Endothelial cell of umbilical vein (primary cell): ENCODE data around the gene RNF168. TPM values are rescaled to one million over a fixed set of nuclear protein-coding genes. Genes with fewer than 3 reads are reported as not detected.

Source experiments
- BruUV-seq: library from RNA; stranded (reverse); fragments of 400-500 nt; replicated peaks from 2 replicates; lab custom pipeline; 2021; lab: Mats Ljungman, UMichigan
- CTCF ChIA-PET: fragments of 300-600, 350-600 bp; sonication (Branson Sonifier 250); formaldehyde crosslinking; loops from one replicate; lab custom pipeline; 2021; ENCODE audit warnings: antibody characterized with exemption, inconsistent platforms; lab: Charles Lee
- POLR2A ChIA-PET: fragments of 300-600, 350-600 bp; sonication (Branson Sonifier 250); formaldehyde crosslinking; loops from one replicate; lab custom pipeline; 2021; ENCODE audit warnings: antibody characterized with exemption, inconsistent platforms; lab: Charles Lee
- DNase-seq: peaks from one replicate; pipeline ENCODE4 v3.0.0-alpha.2; 2011; ENCODE audit warnings: low read depth, low spot score
- FAIRE-seq: peaks from 2 replicates; lab custom pipeline; 2011; peaks lifted over from hg19 to GRCh38; lab: Jason Lieb, UNC
- H2AFZ ChIP-seq: 2 replicates; pipeline ENCODE4 v1.6.0; 2012; ENCODE audit warnings: low read depth, low read length, control low read depth, inconsistent platforms
- H3K27ac ChIP-seq: 2 replicates; pipeline ENCODE4 v1.5.1; 2011; ENCODE audit warnings: low read depth, mild to moderate bottlenecking, control low read depth, low read length, moderate library complexity; ENCODE audit not compliant: insufficient read depth
- H3K27me3 ChIP-seq, 2 experiments: 2 replicates each; pipeline versions ENCODE4 v1.6.0 to v1.6.1; 2011; ENCODE audit warnings: low read length in 2 of 2, mixed read lengths in 1 of 2; ENCODE audit not compliant: control insufficient read depth in 2 of 2, insufficient read depth in 2 of 2
- H3K36me3 ChIP-seq, 2 experiments: 2 replicates in 1 of 2; 3 replicates in 1 of 2; pipeline ENCODE4 v1.5.1; 2011; ENCODE audit warnings: low read length in 2 of 2, mild to moderate bottlenecking in 1 of 2, moderate library complexity in 1 of 2; ENCODE audit not compliant: control insufficient read depth in 2 of 2, insufficient read depth in 2 of 2; ENCODE audit errors: extremely low read depth in 1 of 2
- H3K4me1 ChIP-seq: 3 replicates; pipeline ENCODE4 v1.5.1; 2011; ENCODE audit warnings: mild to moderate bottlenecking, low read length; ENCODE audit not compliant: control insufficient read depth, insufficient read depth; ENCODE audit errors: extremely low read depth
- H3K4me2 ChIP-seq: 2 replicates; pipeline ENCODE4 v1.6.1; 2011; ENCODE audit warnings: low read length, control low read depth, mixed read lengths; ENCODE audit not compliant: insufficient read depth
- H3K4me3 ChIP-seq, 3 experiments: fragments of 200-600 bp in 1 of 3; sonication (generic), shearing (Covaris generic) in 1 of 3; replicated peaks in 1 of 3; 2 replicates each; pipeline ENCODE4 v1.5.1; 2011 to 2016; ENCODE audit warnings: control low read depth in 3 of 3, low read length in 3 of 3, mild to moderate bottlenecking in 2 of 3, inconsistent platforms in 1 of 3, low read depth in 1 of 3, moderate library complexity in 1 of 3; ENCODE audit not compliant: insufficient read depth in 1 of 3
- H3K79me2 ChIP-seq: 2 replicates; pipeline ENCODE4 v1.6.0; 2012; ENCODE audit warnings: low read length, inconsistent platforms; ENCODE audit not compliant: control insufficient read depth, insufficient read depth
- H3K9ac ChIP-seq: replicated peaks from 2 replicates; pipeline ENCODE3; 2011; ENCODE audit warnings: low read length, control low read depth; ENCODE audit not compliant: insufficient read depth; ENCODE audit errors: extremely low read depth
- H3K9me1 ChIP-seq: replicated peaks from 3 replicates; pipeline ENCODE4 v1.6.0; 2011; ENCODE audit warnings: mild to moderate bottlenecking, low read length; ENCODE audit not compliant: control insufficient read depth, insufficient read depth; ENCODE audit errors: extremely low read depth
- H3K9me3 ChIP-seq: replicated peaks from 2 replicates; pipeline ENCODE4 v1.5.1; 2012; ENCODE audit warnings: low read length, inconsistent platforms; ENCODE audit not compliant: control insufficient read depth, insufficient read depth
- H4K20me1 ChIP-seq: replicated peaks from 2 replicates; pipeline ENCODE3; 2011; ENCODE audit warnings: mild to moderate bottlenecking, low read length; ENCODE audit not compliant: control insufficient read depth, insufficient read depth; ENCODE audit errors: extremely low read depth
- EZH2 ChIP-seq: IDR thresholded peaks from 2 replicates; pipeline ENCODE4 v1.6.1; 2012; ENCODE audit warnings: borderline replicate concordance, low read depth, mild to moderate bottlenecking, moderate library complexity, low read length, inconsistent platforms; ENCODE audit not compliant: severe bottlenecking
- FOS ChIP-seq: IDR thresholded peaks from 2 replicates; pipeline ENCODE4 v1.6.1; 2011; ENCODE audit warnings: mild to moderate bottlenecking, low read length, moderate library complexity, borderline replicate concordance; ENCODE audit not compliant: insufficient read depth
- GATA2 ChIP-seq: IDR thresholded peaks from 2 replicates; pipeline ENCODE4 v1.7.0; 2011; ENCODE audit warnings: low read depth, mild to moderate bottlenecking, moderate library complexity, mixed read lengths, low read length; ENCODE audit not compliant: insufficient read length, insufficient read depth
- JUN ChIP-seq: IDR thresholded peaks from 2 replicates; pipeline ENCODE4 v1.6.1; 2011; ENCODE audit warnings: borderline replicate concordance, low read depth; ENCODE audit not compliant: insufficient read length, insufficient read depth
- MYC ChIP-seq: IDR thresholded peaks from one replicate; pipeline ENCODE4 v1.6.1; 2011; ENCODE audit warnings: mild to moderate bottlenecking, low read depth, low read length
- POLR2A ChIP-seq: IDR thresholded peaks from 2 replicates; pipeline ENCODE4 v1.6.1; 2012; ENCODE audit warnings: low read depth, mild to moderate bottlenecking, control low read depth, low read length
- POLR2AphosphoS5 ChIP-seq: IDR thresholded peaks from 2 replicates; pipeline ENCODE4 v1.6.1; 2012; ENCODE audit warnings: low read depth, mild to moderate bottlenecking, control low read depth, low read length, moderate library complexity; ENCODE audit not compliant: insufficient read depth
- dilution Hi-C: fragments of 300-500 bp; cut with MboI; formaldehyde crosslinking; loops from one replicate; pipeline ENCODE4 v1.15.0; 2019; ENCODE audit warnings: low sequenced_read_pairs; ENCODE audit not compliant: extremely low pct_ligation_motif_present
- intact Hi-C: fragments of 100-400 bp; cut with micrococcal nuclease; formaldehyde crosslinking; loops from one replicate; pipeline ENCODE4 v1.10.0; 2022
- polyA plus RNA-seq, 4 experiments: library from polyadenylated mRNA; depleted of rRNA in 3 of 4; stranded (reverse) in 3 of 4; unstranded in 1 of 4; fragments of >200 nt; gene quantifications; 2 replicates each; pipeline versions ENCODE4 v1.2.1 to v1.2.3, GENCODE V29; 2011 to 2012; ENCODE audit warnings: missing spikeins in 1 of 4
- total RNA-seq: library from RNA; stranded (reverse); gene quantifications from 2 replicates; pipeline ENCODE4 v1.2.3, GENCODE V29; 2021
- TF ChIP-seq, protein P1 (sequence below), 2 donors: IDR thresholded peaks; 1 replicate in 1 of 2; 2 replicates in 1 of 2; pipeline ENCODE4 v1.5.1; 2011; ENCODE audit warnings: low read length in 2 of 2, mild to moderate bottlenecking in 2 of 2, moderate library complexity in 2 of 2, control low read depth in 1 of 2, inconsistent platforms in 1 of 2, low read depth in 1 of 2; ENCODE audit not compliant: insufficient read depth in 1 of 2; ENCODE audit errors: extremely low read depth in 1 of 2
- TF ChIP-seq, protein P2 (sequence below): IDR thresholded peaks from 2 replicates; pipeline ENCODE4 v1.6.1; 2011; ENCODE audit not compliant: insufficient read depth, insufficient read length

The RNF168 gene
- total and polyA plus RNA-seq, 2 donors (not counting 3 experiments of a cell fraction or from before 2014, with no cell fraction given) = 4.0 to 32.9 TPM

DNA sequence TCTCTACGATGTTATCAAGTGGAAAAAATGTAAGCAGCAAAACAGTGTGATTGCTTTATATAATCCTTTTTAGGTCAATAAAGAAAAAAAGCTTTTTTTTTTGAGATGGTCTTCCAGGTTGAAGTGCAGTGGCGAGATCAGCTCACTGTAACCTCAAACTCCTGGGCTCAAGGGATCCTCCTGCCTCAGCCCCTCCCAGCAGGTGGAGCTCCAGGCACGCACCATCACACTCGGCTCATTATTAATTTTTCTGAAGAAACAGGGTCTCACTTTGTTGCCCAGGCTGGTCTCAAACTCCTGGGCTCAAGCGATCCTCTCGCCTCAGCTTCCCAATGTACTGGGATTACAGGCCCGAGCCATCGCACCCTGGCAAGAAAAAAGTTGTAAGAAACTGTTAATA is 17.3 kb downstream of the RNF168 start:
- Histone ChIP-seq H2AFZ (no peak overlapping the region), H3K9ac (no peak overlapping the region), H3K4me1 (no peaks in the 10 kb centered on the region), H3K79me2 (peaks cover 30% of the 10 kb centered on the region), H3K4me2 (no peak overlapping the region), H3K4me3 (no peak overlapping the region), H3K27ac (no peak overlapping the region), H4K20me1 (peaks cover 3% of the 10 kb centered on the region), H3K27me3 (no peaks in the 10 kb centered on the region), H3K36me3 (peaks cover 19 to 21% of the 10 kb centered on the region in 2 experiments), H3K9me1 (no peaks in the 10 kb centered on the region), H3K9me3 (no peaks in the 10 kb centered on the region)
- DNase-seq = peak; percentile 10
- BruUV-seq = no TSS peak
- no peak for FAIRE-seq
- TF ChIP-seq, protein P1, sequence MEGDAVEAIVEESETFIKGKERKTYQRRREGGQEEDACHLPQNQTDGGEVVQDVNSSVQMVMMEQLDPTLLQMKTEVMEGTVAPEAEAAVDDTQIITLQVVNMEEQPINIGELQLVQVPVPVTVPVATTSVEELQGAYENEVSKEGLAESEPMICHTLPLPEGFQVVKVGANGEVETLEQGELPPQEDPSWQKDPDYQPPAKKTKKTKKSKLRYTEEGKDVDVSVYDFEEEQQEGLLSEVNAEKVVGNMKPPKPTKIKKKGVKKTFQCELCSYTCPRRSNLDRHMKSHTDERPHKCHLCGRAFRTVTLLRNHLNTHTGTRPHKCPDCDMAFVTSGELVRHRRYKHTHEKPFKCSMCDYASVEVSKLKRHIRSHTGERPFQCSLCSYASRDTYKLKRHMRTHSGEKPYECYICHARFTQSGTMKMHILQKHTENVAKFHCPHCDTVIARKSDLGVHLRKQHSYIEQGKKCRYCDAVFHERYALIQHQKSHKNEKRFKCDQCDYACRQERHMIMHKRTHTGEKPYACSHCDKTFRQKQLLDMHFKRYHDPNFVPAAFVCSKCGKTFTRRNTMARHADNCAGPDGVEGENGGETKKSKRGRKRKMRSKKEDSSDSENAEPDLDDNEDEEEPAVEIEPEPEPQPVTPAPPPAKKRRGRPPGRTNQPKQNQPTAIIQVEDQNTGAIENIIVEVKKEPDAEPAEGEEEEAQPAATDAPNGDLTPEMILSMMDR (IDR thresholded peaks at IDR 0.05; ENCODE audit: extremely low read depth in 1 of 2, insufficient read depth in 1 of 2, low read depth in 1 of 2, low read length in 2 of 2) = peak in 1 of 2 donors; percentile 31
- no peak for TF ChIP-seq POLR2A
- no peak for TF ChIP-seq MYC
- TF ChIP-seq JUN = no peak
- TF ChIP-seq, protein P2, sequence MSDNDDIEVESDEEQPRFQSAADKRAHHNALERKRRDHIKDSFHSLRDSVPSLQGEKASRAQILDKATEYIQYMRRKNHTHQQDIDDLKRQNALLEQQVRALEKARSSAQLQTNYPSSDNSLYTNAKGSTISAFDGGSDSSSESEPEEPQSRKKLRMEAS = no peak
- no peak for TF ChIP-seq POLR2AphosphoS5
- ChIA-PET CTCF (interaction anchor here (0.8 to 2.3 kb wide), 9 partner anchors 13 to 232 kb away, joined by 3 to 21 read pairs (median 3); no protein-coding TSS in a partner anchor), POLR2A (no interaction called here)
- intact Hi-C loops = no loop called here
- dilution Hi-C loops = no loop called here

DNA sequence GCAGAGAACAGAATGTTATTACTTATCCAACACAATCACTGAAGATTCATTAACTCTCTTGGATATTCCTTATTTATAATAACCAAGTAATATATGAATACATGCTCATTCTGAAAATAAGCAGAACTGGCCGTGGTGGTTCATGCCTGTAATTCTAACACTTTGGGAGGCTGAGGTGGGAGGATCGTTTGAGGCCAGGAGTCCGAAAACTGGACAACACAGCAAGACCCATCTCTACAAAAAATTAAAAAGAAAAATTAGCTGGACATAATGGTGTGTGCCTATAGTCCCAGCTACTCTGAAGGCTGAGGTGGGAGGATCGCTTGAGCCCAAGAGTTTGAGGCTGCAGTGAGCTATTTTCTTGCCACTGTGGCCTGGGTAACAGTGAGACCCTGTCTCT is 25.9 kb downstream of the RNF168 start:
- no peaks in the 10 kb centered on the region for H3K27me3 ChIP-seq
- H3K27ac ChIP-seq = no peak overlapping the region
- no peaks in the 10 kb centered on the region for H3K79me2 ChIP-seq
- dilution Hi-C loops (no loop called here), intact Hi-C loops (no loop called here)
- POLR2A ChIA-PET = no interaction called here
- H3K4me1 ChIP-seq = no peaks in the 10 kb centered on the region
- peak; percentile 74 for FAIRE-seq
- no peaks in the 10 kb centered on the region for H3K9me3 ChIP-seq
- TF ChIP-seq POLR2A (no peak), MYC (no peak), FOS (no peak), GATA2 (no peak), EZH2 (no peak), JUN (no peak), POLR2AphosphoS5 (no peak)
- TF ChIP-seq, protein P2 = no peak
- TF ChIP-seq, protein P1 (IDR thresholded peaks at IDR 0.05; ENCODE audit: extremely low read depth in 1 of 2, insufficient read depth in 1 of 2, low read depth in 1 of 2, low read length in 2 of 2) = no peak
- BruUV-seq = no TSS peak
- no peaks in the 10 kb centered on the region for H3K9me1 ChIP-seq
- no peak overlapping the region for H3K9ac ChIP-seq
- no peak overlapping the region for H2AFZ ChIP-seq
- no peak overlapping the region for H3K4me3 ChIP-seq
- H3K36me3 ChIP-seq = peaks cover 11 to 14% of the 10 kb centered on the region in 2 experiments
- no peaks in the 10 kb centered on the region for H4K20me1 ChIP-seq
- CTCF ChIA-PET = no interaction called here
- H3K4me2 ChIP-seq = no peak overlapping the region
- DNase-seq = no peak
